GM04503 (cell line): ENCODE results near the gene SND1.
"Not testable (repeated sequence)": the region's sequence is repeated elsewhere in the genome, so short reads cannot be mapped to it uniquely, and the experiment has no call there.

Experiments used
- DNase-seq: peaks from one replicate; pipeline ENCODE4 v3.0.0-alpha.2; 2012; ENCODE audit warnings: low read depth

SND1 gene

GRCh38 chr7:127652333-127653248, 597 bp downstream of the SND1 start:
- DNase-seq, result no peak

- DNase-seq, result no peak
These were observed 1.4 kb downstream of the SND1 start for GRCh38 chr7:127653396-127653795.

GRCh38 chr7:127654404-127655394, 2.7 kb downstream of the SND1 start:
- DNase-seq, result no peak

- no peak for DNase-seq
These were observed 3.7 kb downstream of the SND1 start for GRCh38 chr7:127655720-127656119.

GRCh38 chr7:127657500-127657899, 5.5 kb downstream of the SND1 start:
- no peak for DNase-seq

GRCh38 chr7:127658970-127659630, 7.1 kb downstream of the SND1 start:
- DNase-seq, result no peak

- no peak for DNase-seq
These were observed 13.9 kb downstream of the SND1 start for GRCh38 chr7:127665922-127666321.

- DNase-seq, result no peak
These were observed 14.6 kb downstream of the SND1 start for GRCh38 chr7:127666602-127667001.

- DNase-seq, result no peak
These were observed 15.2 kb downstream of the SND1 start for GRCh38 chr7:127667017-127667670.

- DNase-seq, result no peak
These were observed 16.0 kb downstream of the SND1 start for GRCh38 chr7:127667759-127668530.

- DNase-seq, result no peak
These were observed 19.3 kb downstream of the SND1 start for GRCh38 chr7:127671341-127671740.

GRCh38 chr7:127673902-127674301, 21.9 kb downstream of the SND1 start:
- DNase-seq, result no peak

- DNase-seq, result no peak
These were observed 22.4 kb downstream of the SND1 start for GRCh38 chr7:127674361-127674760.

- not testable (repeated sequence) for DNase-seq
These were observed 22.9 kb downstream of the SND1 start for GRCh38 chr7:127674923-127675322.

GRCh38 chr7:127675721-127676120, 23.7 kb downstream of the SND1 start:
- DNase-seq, result no peak

- DNase-seq, result no peak
These were observed 25.6 kb downstream of the SND1 start for GRCh38 chr7:127677433-127678230.

- no peak for DNase-seq
These were observed 26.3 kb downstream of the SND1 start for GRCh38 chr7:127678337-127678736.

- no peak for DNase-seq
These were observed 27.0 kb downstream of the SND1 start for GRCh38 chr7:127678947-127679346.

GRCh38 chr7:127680983-127681382, 29.0 kb downstream of the SND1 start:
- no peak for DNase-seq

GRCh38 chr7:127682140-127682539, 30.1 kb downstream of the SND1 start:
- DNase-seq, result no peak
